GM21529 (cell line): ENCODE data around the gene OSBPL7.

Experiments
- ATAC-seq: cut with Tn5 transposase; IDR thresholded peaks from one replicate; pipeline ENCODE4 v1.9.1; 2021; ENCODE audit not compliant: unreplicated experiment

Gene OSBPL7

DNA sequence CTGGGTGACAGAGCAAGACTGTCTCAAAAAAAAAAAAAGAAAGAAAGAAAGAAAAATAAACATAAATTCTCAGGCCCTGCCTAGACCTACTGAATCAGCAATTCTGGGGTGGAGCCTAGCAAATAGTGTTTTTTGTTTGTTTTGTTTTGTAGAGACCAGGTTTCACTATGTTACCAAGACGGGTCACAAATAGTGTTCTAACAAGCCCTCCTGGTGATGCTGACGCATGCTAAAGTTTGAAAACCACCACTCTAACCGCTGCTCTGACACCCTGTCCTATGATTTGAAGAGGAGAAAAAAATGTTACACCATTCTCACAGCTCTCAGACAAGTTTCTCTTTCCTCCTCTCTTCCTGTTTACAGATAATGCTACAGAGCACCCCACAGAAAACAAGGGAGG lies 8.3 kb upstream of the OSBPL7 start:
- ATAC-seq: no peak

DNA sequence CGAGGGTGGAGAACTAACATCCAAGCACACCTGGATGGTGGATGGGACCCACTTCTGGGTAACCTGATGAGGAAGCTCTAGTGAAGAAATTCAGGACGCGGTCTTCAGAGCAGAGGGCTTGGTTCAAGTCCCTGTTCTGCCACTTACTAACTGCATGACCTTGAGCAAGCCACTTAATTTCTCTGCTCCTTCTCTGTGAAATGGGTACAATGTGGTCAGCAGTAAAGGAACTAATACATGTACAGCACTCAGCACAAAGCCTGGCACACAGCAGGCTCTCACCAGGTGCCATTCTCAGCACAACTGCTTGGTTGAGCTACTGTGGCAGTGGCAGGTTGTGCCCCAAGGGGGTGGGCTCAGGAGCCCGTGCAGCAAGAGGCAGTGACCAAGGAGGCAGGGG lies 1.9 kb upstream of the OSBPL7 start:
- no peak for ATAC-seq

DNA sequence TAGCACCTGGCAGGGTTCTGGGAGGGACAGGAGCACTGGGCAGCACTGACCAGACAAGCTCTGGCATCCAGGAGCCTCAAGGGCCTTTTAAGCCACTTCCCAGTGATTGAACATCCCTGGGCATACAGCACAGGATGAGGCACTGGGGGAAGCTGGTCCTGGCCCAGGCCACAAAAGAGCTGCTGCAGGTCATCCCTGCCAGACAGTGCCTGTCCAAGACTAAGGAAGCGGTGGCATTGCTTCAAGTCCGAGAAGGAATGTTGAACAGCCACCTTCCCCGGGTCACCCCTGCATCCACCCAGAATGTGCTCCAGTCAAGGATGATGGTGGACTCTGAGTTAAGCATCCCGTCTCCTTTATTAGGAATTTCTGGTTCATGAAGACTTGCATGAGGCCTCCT lies 1.2 kb upstream of the OSBPL7 start:
- ATAC-seq: no peak

DNA sequence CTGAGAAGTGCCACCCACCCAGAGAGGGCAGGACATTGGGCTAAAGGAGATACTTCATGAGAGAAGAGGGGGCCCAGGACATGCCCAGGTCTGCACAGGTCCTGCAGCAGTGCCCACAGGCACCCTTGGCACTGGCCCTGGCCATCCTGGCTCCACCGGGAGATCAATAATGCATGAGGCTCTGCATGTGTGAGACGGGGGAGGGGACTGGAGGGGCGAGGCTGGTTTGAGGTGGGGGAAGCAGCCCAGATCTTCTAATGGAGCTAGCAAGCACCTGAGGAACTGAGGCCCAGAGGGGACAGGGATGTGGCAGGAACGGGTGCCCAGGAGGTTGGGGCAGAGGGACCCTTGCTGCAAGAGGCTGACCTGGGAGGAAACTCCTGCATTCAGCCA lies 567 bp downstream of the OSBPL7 start:
- ATAC-seq: no peak

- ATAC-seq: no peak
These were observed 1.4 kb downstream of the OSBPL7 start for GRCh38 chr17:47820033-47820789.

GRCh38 chr17:47819475-47819874 lies 2.1 kb downstream of the OSBPL7 start:
- ATAC-seq: no peak

DNA sequence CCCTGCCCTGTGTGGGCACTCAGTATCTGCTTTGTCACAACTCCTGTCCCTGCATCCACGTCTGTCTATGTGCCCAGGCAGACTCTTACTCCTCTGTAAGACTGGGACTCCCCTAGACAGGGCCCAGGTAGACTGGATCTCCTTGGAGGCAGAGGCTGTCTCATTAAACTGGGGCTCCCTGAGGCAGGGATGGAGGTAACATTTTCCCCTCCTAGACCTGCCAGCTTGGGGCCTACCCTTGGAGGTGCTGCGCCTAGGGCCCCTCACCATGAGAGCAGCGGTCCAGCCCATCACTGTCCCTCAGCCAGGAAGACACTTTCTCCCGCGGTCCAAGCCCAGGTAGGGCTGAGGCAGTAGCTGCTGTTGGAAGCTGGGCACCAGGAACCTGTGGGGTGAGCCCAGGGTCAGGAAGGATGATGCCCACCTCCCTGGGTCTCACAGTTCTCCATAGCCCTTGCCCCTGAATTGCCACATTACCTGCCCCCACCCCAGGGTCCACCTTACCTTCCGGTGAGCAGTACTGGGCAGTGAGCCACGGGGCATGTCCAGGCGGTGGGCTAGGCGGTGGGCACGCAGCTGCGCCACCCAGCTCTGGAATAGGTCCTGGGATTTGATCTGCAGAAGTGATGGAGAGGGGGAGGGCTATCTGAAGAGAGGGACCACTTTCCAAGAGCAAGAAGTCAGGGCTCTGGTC lies 3.4 kb downstream of the OSBPL7 start:
- no peak for ATAC-seq

DNA sequence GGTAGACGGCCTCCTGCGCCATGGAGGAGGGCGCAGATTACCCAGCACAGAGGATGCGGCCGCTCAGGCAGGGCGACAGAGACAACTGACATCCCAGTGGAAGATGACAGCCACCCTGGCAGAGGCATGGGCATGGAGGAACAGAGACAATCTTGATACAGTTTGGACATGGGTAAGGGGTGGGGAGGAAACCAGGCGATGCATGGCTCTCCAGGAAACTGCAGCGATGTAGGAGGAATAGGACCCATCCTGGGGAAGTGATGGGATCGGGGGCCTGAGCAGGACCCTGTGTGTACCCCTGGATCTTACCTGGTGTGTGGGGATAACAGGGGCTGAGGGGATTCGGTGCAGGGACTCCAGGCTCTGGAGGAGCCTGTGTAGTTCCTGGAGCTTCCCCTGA lies 4.6 kb downstream of the OSBPL7 start:
- no peak for ATAC-seq

DNA sequence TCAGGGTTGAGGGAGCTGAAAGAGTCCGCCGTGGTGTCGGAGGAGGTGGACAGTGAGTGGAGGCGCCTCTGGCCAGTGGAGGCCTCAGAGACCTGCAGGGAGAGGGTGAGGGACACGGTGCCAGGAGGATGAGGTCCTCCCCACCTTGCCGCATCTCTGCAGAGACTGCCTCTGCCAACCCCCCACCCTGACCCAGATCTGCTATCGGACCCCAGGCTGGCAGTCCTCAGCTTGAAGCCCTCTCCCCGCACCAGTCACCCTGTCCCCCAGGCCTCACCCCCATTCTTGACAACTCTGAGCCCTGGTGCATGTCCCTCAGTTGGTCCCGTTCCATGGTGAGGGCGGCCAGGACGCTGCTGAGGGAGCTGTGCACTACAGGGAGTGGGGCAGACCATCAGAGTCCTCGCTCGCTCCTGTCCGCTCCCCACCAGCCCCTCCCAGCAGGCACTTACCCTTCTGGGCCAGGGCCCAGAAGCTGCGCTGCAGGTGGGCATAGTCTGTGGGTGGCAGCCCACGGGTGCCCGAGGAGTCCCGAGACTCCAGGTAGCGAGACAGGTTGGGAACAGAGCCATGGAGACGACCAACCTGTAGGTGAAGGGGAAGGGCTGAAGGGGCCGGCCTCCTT lies 5.4 kb downstream of the OSBPL7 start:
- no peak for ATAC-seq

DNA sequence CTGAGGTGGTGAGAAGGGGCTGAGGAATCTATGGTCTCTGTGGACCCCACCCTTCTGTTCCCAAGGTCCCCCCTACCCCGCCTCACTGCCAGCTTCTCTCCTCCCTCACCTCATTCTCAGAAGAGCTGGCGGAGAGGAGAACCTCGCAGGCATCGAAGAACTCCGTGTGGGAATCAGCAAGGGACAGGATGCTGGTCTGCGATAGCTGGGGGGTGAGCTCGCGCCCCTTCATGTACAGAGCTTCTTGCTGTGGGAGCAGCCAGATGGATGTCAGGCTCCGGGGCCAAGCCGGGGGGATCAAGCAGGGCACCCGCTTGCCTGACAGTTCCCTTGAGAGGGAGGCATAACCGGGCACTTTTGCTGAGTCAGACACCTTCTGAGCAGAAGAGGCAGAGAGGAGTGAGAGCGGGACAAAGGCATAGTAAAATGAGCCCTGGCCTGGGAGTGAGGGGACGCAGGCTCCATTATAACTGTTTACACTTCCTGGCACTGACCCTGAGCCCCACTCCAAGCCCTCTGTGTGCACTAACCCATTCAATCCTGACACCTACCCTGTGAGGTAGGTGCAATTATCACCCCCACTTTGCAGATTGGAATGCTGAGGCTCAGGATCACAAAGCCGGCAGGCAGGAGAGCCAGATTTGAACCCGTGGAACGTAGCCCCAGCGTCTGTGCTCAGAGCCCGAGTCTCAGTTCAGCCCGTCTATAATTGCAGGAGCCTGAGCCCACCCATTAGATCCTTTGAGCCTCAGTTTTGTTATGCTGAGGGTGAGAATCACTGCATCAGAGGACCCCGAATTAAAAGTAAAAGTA lies 6.3 kb downstream of the OSBPL7 start:
- no peak for ATAC-seq

- no peak for ATAC-seq
These were observed 8.0 kb downstream of the OSBPL7 start for GRCh38 chr17:47813512-47814031.

DNA sequence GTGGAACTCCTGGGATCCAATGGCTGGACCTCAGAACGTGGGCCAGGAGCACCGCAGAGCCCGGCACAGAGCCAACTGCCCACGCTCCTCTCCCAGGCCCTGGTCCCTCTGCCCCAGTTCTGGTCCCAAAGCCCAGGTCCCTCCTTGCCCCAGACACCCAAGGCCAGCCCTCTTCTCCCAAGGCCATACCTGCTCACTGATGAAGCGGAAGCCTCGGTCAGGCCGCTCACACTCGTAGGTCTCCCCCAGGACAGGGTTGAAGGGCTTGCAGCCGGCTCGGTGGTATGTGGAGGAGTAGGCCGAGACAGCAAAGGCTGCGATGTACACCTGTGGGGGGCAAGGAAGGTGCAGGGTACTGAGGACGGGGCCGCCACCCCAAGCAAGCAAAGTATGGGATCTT lies 8.5 kb downstream of the OSBPL7 start:
- ATAC-seq: no peak

- no peak for ATAC-seq
These were observed 9.3 kb downstream of the OSBPL7 start for GRCh38 chr17:47812146-47812920.

DNA sequence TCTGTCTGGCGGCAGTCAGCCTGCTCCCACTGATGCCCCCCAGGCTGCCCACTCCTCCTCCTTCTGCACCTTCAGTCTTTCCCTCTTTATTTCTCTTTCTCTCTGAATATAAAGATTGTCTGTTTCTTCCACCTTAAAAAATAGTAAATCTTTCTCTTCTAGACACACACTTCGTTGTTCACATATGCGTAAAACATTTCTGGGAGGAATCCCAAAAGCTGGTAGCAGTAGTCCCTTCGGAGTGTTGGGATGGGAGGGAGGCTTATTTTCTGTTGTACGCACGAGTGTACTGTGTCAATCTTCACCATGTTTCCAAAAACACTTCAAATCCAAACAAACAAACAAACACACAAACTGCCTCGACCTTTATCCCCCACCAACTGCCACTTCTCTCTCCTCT lies 9.9 kb downstream of the OSBPL7 start:
- ATAC-seq: no peak

DNA sequence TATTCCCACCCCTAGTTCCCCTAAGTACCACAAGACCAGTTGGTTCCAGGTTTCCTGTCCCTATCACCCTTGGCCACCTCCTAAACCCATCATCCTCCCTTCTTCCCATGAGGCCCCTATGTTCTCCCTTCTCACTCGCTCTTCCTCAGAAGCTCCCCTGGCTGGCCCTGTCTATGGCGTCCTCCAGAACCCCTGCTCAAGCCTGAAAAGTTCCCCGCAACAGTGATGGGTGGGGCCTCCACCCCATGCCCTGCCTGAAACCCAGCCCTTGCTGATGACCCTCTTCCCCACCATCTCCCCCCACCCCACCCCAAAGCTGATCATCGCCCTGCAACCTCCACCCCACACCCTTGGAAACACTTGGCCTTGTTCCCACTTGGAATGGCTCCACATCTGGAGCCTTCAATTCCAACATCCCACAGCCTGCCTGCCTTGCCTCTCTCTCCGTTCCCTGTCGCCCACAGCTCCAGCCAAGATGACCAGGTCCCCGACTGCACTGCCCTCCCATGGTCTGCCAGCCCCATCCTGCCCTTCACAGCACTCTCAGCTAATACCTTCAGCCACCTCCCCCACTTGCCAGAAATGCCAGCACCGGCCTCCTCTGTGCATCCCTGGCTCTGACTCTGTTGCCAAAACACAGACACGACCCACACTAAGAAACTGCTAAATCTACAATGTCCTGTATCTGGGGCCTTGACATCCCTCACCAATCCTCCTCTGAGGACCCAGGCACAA lies 10.5 kb downstream of the OSBPL7 start:
- no peak for ATAC-seq

- ATAC-seq: no peak
These were observed 11.3 kb downstream of the OSBPL7 start for GRCh38 chr17:47810200-47810821.

- no peak for ATAC-seq
These were observed 12.6 kb downstream of the OSBPL7 start for GRCh38 chr17:47808830-47809480.

- no peak for ATAC-seq
These were observed 13.4 kb downstream of the OSBPL7 start for GRCh38 chr17:47808036-47808829.
